KOPT-K1 (cell line): Measurements from ENCODE around the gene AHSP.
"Not testable (repeated sequence)": the region's sequence is repeated elsewhere in the genome, so short reads cannot be mapped to it uniquely, and the experiment has no call there.

Experiments
- H3K27ac ChIP-seq: fragments of 200-600 bp; sonication (generic); 2 replicates; pipeline ENCODE4 v1.5.1; 2016; ENCODE audit warnings: antibody characterized with exemption, mild to moderate bottlenecking, low read depth, low read length; ENCODE audit not compliant: poor library complexity, severe bottlenecking
- H3K36me3 ChIP-seq: fragments of 200-600 bp; sonication (generic); 2 replicates; pipeline ENCODE4 v1.5.1; 2017; ENCODE audit warnings: antibody characterized with exemption, mild to moderate bottlenecking, low read length, moderate library complexity; ENCODE audit not compliant: insufficient read depth
- H3K9me3 ChIP-seq: fragments of 200-600 bp; sonication (generic); 2 replicates; pipeline ENCODE4 v1.5.1; 2017; ENCODE audit warnings: antibody characterized with exemption, low read length, mild to moderate bottlenecking; ENCODE audit not compliant: insufficient read depth, poor library complexity, severe bottlenecking

Gene AHSP

GRCh38 chr16:31527734-31528274, at the start of gene AHSP:
Gene AHSP (plus strand): TSS chr16:31527900. CDS start chr16:31528140, 240 bp downstream.
- Histone ChIP-seq H3K36me3 (no peaks in the 10 kb centered on the region), H3K27ac (no peak within 1 kb of the TSS), H3K9me3 (peaks cover 7% of the 10 kb centered on the region)

GRCh38 chr16:31478956-31479355, 48.7 kb upstream of the AHSP start:
- Histone ChIP-seq H3K27ac (no peak overlapping the region), H3K36me3 (no peaks in the 10 kb centered on the region), H3K9me3 (no peaks in the 10 kb centered on the region)

- no peaks in the 10 kb centered on the region for H3K36me3 ChIP-seq
- no peaks in the 10 kb centered on the region for H3K9me3 ChIP-seq
- H3K27ac ChIP-seq = no peak overlapping the region
Measured at GRCh38 chr16:31479751-31480150, 47.9 kb upstream of the AHSP start.

- Histone ChIP-seq H3K9me3 (no peaks in the 10 kb centered on the region), H3K36me3 (no peaks in the 10 kb centered on the region), H3K27ac (no peak overlapping the region)
Measured at GRCh38 chr16:31480851-31481536, 46.7 kb upstream of the AHSP start.

- no peaks in the 10 kb centered on the region for H3K36me3 ChIP-seq
- H3K9me3 ChIP-seq = no peaks in the 10 kb centered on the region
- no peak within 1 kb of the TSS for H3K27ac ChIP-seq
Measured at GRCh38 chr16:31483081-31483480, 44.6 kb upstream of the AHSP start, which contains the start of gene SLC5A2. Gene SLC5A2 (plus strand): TSS chr16:31483123. CDS start chr16:31483137, 14 bp downstream.

GRCh38 chr16:31484048-31484447, 43.7 kb upstream of the AHSP start:
- not testable (repeated sequence) for H3K27ac ChIP-seq, H3K36me3 ChIP-seq, H3K9me3 ChIP-seq

GRCh38 chr16:31484491-31485171, 43.1 kb upstream of the AHSP start:
- Histone ChIP-seq H3K9me3 (no peaks in the 10 kb centered on the region), H3K36me3 (no peaks in the 10 kb centered on the region; the same call in 1 of the 2 replicates), H3K27ac (no peak overlapping the region)

GRCh38 chr16:31485571-31485970, 42.1 kb upstream of the AHSP start:
- Histone ChIP-seq H3K27ac (no peak overlapping the region), H3K36me3 (peaks cover 7% of the 10 kb centered on the region; the same call in 1 of the 2 replicates), H3K9me3 (no peaks in the 10 kb centered on the region)

GRCh38 chr16:31486045-31486444, 41.7 kb upstream of the AHSP start:
- Histone ChIP-seq H3K36me3 (peaks cover 12% of the 10 kb centered on the region; the same call in 1 of the 2 replicates), H3K9me3 (no peaks in the 10 kb centered on the region), H3K27ac (no peak overlapping the region)

GRCh38 chr16:31487071-31487719, 40.5 kb upstream of the AHSP start:
- H3K9me3 ChIP-seq = no peaks in the 10 kb centered on the region
- peaks cover 19% of the 10 kb centered on the region; the same call in 1 of the 2 replicates for H3K36me3 ChIP-seq
- no peak overlapping the region for H3K27ac ChIP-seq

- no peak overlapping the region for H3K27ac ChIP-seq
- peaks cover 26% of the 10 kb centered on the region; the same call in 1 of the 2 replicates for H3K36me3 ChIP-seq
- H3K9me3 ChIP-seq = no peaks in the 10 kb centered on the region
Measured at GRCh38 chr16:31487720-31488467, 39.8 kb upstream of the AHSP start.

- Histone ChIP-seq H3K27ac (no peak overlapping the region), H3K9me3 (no peaks in the 10 kb centered on the region), H3K36me3 (peaks cover 34% of the 10 kb centered on the region; the same call in 1 of the 2 replicates)
Measured at GRCh38 chr16:31488468-31489297, 39.0 kb upstream of the AHSP start.

GRCh38 chr16:31489298-31489564, 38.5 kb upstream of the AHSP start:
- Histone ChIP-seq H3K36me3 (peaks cover 40% of the 10 kb centered on the region; the same call in 1 of the 2 replicates), H3K27ac (no peak overlapping the region), H3K9me3 (no peaks in the 10 kb centered on the region)
